ENCODE results near the gene SLAMF7. TPM values are rescaled to one million over a fixed set of nuclear protein-coding genes. Genes with fewer than 3 reads are reported as not detected.
A peak's percentile ranks its signal among the peaks of the same experiment; 100 is the strongest.

Gene SLAMF7
- total and polyA plus RNA-seq, 10 of the 15 experiments (the other 5 are each of a cell fraction or from before 2014, with no cell fraction given), result 66.6 to 284 (median 108) TPM

DNA sequence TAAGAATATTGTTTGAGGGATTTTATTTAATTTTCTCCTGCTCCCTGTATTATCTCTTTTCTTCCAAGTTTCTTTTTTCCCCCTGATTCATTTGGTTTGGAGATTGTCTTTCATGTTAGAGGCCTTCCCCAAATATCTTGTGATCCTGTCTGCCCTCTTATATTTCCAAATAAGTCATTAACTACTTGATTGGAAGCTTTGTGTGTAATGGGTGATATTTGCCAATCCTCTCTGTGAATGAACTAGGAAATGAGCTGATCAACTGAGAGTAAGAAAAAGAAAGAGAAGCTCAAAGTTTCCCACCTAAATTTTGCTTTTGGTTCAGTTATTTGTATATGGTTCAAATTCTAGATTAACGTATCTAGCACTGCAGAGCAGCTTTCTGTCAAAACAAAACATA, 33.3 kb downstream of the SLAMF7 start:
- H3K9me3 ChIP-seq (replicated peaks; ENCODE audit: control insufficient read depth, insufficient read depth, low read length), result no peaks in the 10 kb centered on the region; the same call in 1 of the 3 replicates
- FAIRE-seq (no peak), ATAC-seq (no peak), DNase-seq (ENCODE audit: low read depth, low spot score) (no peak)
- H3K36me3 ChIP-seq (ENCODE audit: control insufficient read depth in 2 of 2, insufficient read depth in 2 of 2, low read length in 1 of 2), result no peaks in the 10 kb centered on the region
- CTCF ChIA-PET, result interaction anchor here (0.8 to 10.9 kb wide), 14 partner anchors 9 to 181 kb away, joined by 3 to 247 read pairs (median 10); partner anchors contain the start of genes ITLN2 and LY9
- H3K4me1 ChIP-seq (ENCODE audit: control insufficient read depth, insufficient read depth, low read length), result peaks cover 47% of the 10 kb centered on the region
- no peaks in the 10 kb centered on the region for H3K27me3 ChIP-seq (replicated peaks in 1 of 2; ENCODE audit: control insufficient read depth in 2 of 2, insufficient read depth in 2 of 2, low read length in 1 of 2)
- no peak overlapping the region for H2AFZ ChIP-seq (ENCODE audit: control insufficient read depth, low read depth, low read length)
- SMC1A ChIA-PET (ENCODE audit: uncharacterized antibody, unreplicated experiment), result interaction anchor here (0.6 to 15.6 kb wide), 18 partner anchors 8 to 344 kb away, joined by 3 to 447 read pairs (median 4); partner anchors contain the start of genes LY9 and SLAMF7
- H3K9ac ChIP-seq (ENCODE audit: control insufficient read depth, insufficient read depth, low read length), result no peak overlapping the region
- peaks cover 3% of the 10 kb centered on the region for H3K79me2 ChIP-seq (ENCODE audit: control insufficient read depth, insufficient read depth, low read length)
- intact Hi-C loops (cut with micrococcal nuclease; ENCODE audit: unreplicated experiment) (no loop called here), in situ Hi-C loops (cut with MboI) (no loop called here)
- H4K20me1 ChIP-seq (ENCODE audit: control insufficient read depth, insufficient read depth), result no peaks in the 10 kb centered on the region
- BruUV-seq (replicated peaks), result no TSS peak
- WGBS (ENCODE audit: insufficient coverage, insufficient replicate concordance, low lambda C conversion rate, missing lambda C conversion rate), result 60% methylated on average over 1 of the region's 1 CpG
- H3K4me3 ChIP-seq, result no peak overlapping the region
- POLR2A ChIA-PET, result interaction anchor here (0.7 to 5.9 kb wide), 10 partner anchors 9 to 272 kb away, joined by 3 to 33 read pairs (median 4); partner anchors contain the start of gene SLAMF7
- RAD21 ChIA-PET (ENCODE audit: unreplicated experiment), result interaction anchor here (0.6 to 10.8 kb wide), 23 partner anchors 9 to 218 kb away, joined by 3 to 152 read pairs (median 5); partner anchors contain the start of genes ITLN2 and LY9
- H3K27ac ChIP-seq (ENCODE audit: control insufficient read depth, insufficient read depth), result peak overlapping the region; percentile 50; the same call in 1 of the 2 replicates
- H3K4me2 ChIP-seq (ENCODE audit: control insufficient read depth, insufficient read depth), result no peak overlapping the region
- no peak for TF ChIP-seq NFYA (IDR thresholded peaks at IDR 0.05; ENCODE audit: borderline replicate concordance, low read depth, low read length)
- TF ChIP-seq DPF2 (IDR thresholded peaks at IDR 0.05), result no peak
- no peak for TF ChIP-seq KAT2A (conservative IDR thresholded peaks at IDR 0.05; ENCODE audit: control insufficient read depth, low read depth, low read length)
- TF ChIP-seq, protein P1, sequence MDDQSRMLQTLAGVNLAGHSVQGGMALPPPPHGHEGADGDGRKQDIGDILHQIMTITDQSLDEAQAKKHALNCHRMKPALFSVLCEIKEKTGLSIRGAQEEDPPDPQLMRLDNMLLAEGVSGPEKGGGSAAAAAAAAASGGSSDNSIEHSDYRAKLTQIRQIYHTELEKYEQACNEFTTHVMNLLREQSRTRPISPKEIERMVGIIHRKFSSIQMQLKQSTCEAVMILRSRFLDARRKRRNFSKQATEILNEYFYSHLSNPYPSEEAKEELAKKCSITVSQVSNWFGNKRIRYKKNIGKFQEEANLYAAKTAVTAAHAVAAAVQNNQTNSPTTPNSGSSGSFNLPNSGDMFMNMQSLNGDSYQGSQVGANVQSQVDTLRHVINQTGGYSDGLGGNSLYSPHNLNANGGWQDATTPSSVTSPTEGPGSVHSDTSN (IDR thresholded peaks at IDR 0.05; ENCODE audit: insufficient replicate concordance, low read depth, low read length), result no peak
- no peak for TF ChIP-seq EED (IDR thresholded peaks at IDR 0.05; ENCODE audit: low read depth)
- TF ChIP-seq RUNX3 (IDR thresholded peaks at IDR 0.05; ENCODE audit: low read length), result no peak
- TF ChIP-seq TBL1XR1 (IDR thresholded peaks at IDR 0.05; ENCODE audit: low read depth, low read length), result no peak
- no peak for TF ChIP-seq ETV6 (conservative IDR thresholded peaks at IDR 0.05 in 1 of 2, IDR thresholded peaks at IDR 0.05 in 1 of 2; ENCODE audit: borderline replicate concordance in 1 of 2, low read depth in 1 of 2)
- no peak for TF ChIP-seq STAT3 (IDR thresholded peaks at IDR 0.05; ENCODE audit: low read depth, low read length)
- TF ChIP-seq MXI1 (IDR thresholded peaks at IDR 0.05; ENCODE audit: low read depth, low read length), result no peak
- no peak for TF ChIP-seq ZNF207 (IDR thresholded peaks at IDR 0.05; ENCODE audit: borderline replicate concordance)
- no peak for TF ChIP-seq SMC3 (IDR thresholded peaks at IDR 0.05; ENCODE audit: borderline replicate concordance, low read length)

Data from GM12878 (cell line).